GM11168 (cell line): ENCODE data around the gene SLC39A5.

ENCODE experiments used
- in situ Hi-C: fragments of 300-500 bp; cut with MboI; formaldehyde crosslinking; loops from one replicate; pipeline ENCODE4 v1.12.0; 2022; ENCODE audit warnings: low sequenced_read_pairs; ENCODE audit not compliant: unreplicated experiment

Gene SLC39A5

DNA sequence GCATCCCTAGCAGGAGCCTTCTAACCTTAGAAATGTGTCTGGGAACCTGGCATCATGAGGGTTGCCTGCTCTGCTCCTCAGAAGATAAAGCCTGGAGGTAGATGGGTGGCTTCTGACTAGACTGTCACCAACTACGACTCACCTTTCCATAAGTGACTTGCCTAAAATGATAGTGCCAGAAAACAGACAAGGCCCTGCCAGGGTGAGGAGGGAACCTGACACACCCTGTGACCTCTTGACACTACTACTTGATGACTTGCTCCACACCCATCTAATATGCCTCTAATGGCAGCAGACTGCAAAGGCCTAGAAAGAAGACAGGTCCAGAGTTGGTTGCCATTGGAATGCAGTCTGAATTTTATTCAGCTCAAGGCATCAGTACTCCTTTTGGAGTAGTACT, 17.5 kb upstream of the SLC39A5 start:
- in situ Hi-C loops = no loop called here

GRCh38 chr12:56213878-56214277, 16.0 kb upstream of the SLC39A5 start:
- in situ Hi-C loops = no loop called here

DNA sequence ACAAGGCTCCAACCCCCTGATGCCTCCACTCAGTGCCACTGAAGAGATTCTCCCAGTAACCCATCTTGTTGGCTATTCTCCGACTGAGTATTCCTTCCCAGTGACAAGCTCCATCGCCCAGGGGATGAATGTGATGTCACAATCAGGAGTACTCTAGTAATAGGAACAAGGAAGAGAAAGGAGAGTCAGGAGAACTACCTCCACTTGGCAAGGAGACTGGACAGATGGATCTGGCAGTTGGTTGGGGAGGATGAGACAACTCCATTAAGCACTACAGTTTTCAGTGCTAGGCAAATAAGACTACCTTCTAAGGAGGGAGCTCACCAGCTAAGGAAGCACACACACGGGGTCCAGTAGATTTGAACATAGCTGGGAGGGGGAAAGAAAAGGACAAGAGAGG, 13.4 kb upstream of the SLC39A5 start:
- in situ Hi-C loops = no loop called here

- in situ Hi-C loops = no loop called here
Measured at GRCh38 chr12:56219840-56220239, 10.0 kb upstream of the SLC39A5 start.

GRCh38 chr12:56220611-56221231, 9.1 kb upstream of the SLC39A5 start:
- in situ Hi-C loops = no loop called here

DNA sequence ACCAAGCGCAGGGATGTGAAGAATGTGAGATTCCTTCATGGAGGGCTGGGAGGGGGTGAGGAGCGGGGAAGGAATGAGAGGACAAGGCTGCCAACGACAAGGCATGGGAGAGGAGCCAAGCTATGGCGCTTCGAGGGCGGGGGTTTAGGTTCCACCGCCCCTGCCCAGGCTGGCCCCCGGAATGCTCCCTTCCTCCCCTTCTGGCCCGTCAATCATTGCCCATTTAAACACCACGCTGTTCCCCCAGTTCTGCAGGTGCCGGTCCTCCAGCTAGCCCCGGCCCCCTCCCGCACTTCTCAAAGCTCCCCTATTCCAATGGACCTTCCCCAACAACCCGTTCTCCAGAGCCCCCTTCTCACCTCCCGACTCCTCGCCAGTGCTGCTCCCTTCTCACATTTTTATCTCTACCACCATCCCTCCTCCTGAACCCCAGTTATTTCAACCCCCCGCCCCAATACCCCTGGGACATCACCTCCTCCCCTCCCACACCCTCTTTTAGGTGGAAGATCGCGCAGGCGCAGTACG, 8.6 kb upstream of the SLC39A5 start:
- in situ Hi-C loops = no loop called here

DNA sequence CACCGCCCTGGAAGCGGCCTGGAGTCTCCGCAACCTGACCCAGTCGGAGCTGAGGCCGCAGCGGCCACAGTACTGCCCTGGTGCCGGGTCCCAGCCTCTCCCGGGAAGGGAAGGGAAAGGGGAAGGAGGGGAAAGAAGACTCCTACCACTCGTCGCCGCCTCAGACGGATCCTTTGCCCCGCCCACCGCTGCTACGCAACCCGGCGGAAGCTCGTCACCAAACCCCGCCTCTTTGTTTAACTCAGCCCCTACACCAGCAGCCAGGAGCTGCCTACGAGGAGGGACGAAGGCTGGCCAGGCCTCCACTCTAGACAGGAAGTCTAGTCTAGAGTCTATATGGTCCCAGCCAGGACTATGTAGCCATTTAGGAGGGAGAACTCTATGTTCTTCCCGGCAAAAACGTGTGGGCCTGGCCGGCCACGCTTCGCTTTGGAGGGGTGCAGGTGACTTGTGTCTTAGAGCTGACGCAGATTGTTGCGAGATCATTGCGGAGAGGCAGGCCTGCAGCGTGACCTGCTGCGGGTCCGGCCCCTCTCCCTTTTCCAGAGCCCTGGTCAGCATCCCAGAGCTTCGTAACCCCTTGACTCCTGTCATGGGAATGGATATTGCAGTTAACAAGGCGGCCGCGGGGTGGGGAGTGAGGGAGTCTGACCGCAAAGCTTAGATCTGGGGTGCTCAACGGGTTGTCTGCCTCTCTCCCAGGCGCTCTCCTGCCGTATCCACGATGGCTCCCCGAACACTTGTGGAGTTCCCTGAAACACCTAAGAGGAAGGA, 7.9 kb upstream of the SLC39A5 start, which contains the start of gene RNF41:
RNF41 (minus strand) TSS at position 166 of the 774 bp plus-strand sequence. CDS start 7,875 bp downstream, outside the sequence.
- in situ Hi-C loops = no loop called here

DNA sequence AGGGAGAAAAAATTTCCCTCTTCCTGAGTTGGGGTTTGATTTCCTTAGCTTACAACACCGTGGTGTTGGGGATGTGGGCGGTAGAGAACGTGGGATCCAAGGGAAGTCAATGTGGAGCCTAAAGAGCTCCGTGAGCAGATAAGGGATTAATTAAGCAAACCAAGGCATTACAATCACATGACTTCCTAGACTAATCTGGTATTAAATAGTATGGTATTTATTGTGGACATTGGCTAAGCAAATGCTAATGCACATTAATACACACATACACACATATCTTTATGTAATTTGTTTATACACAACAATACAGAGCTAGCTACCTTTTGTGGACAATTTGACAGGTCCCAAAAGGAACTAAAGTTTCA, 7.3 kb upstream of the SLC39A5 start:
- in situ Hi-C loops = no loop called here

DNA sequence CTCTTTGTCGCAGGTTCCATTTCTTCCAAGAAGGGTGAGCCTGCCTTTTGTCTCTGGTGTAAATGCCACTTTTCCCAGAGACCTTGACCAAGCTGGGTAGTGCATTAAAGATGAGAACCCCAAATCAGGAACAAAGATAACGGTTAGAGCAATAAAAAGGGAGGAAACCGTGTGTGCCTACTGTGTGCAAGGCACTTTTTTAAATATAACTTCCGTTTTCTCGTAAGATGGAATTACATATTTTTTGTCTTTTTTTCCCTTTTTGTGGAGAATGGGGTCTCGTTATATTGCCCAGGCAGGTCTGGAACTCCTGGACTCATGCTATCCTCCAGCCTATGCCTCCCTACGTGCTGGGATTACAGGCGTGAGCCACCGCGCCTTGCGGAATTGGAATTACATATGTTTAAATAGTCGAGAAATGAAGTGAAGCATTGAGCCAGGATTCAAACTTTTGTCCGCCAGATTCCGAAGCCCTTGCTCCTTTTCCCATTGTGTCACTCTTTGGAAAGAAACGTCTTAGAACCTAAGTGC, 6.2 kb upstream of the SLC39A5 start:
- in situ Hi-C loops = no loop called here

- in situ Hi-C loops = no loop called here
Measured at GRCh38 chr12:56224102-56224701, 5.6 kb upstream of the SLC39A5 start, which contains the start of gene NABP2. NABP2 (plus strand) TSS chr12:56224342; CDS start chr12:56224857, 515 bp downstream.

- in situ Hi-C loops = no loop called here
Measured at GRCh38 chr12:56224954-56225353, 4.9 kb upstream of the SLC39A5 start.

- in situ Hi-C loops = no loop called here
Measured at GRCh38 chr12:56229082-56229481, 769 bp upstream of the SLC39A5 start.

DNA sequence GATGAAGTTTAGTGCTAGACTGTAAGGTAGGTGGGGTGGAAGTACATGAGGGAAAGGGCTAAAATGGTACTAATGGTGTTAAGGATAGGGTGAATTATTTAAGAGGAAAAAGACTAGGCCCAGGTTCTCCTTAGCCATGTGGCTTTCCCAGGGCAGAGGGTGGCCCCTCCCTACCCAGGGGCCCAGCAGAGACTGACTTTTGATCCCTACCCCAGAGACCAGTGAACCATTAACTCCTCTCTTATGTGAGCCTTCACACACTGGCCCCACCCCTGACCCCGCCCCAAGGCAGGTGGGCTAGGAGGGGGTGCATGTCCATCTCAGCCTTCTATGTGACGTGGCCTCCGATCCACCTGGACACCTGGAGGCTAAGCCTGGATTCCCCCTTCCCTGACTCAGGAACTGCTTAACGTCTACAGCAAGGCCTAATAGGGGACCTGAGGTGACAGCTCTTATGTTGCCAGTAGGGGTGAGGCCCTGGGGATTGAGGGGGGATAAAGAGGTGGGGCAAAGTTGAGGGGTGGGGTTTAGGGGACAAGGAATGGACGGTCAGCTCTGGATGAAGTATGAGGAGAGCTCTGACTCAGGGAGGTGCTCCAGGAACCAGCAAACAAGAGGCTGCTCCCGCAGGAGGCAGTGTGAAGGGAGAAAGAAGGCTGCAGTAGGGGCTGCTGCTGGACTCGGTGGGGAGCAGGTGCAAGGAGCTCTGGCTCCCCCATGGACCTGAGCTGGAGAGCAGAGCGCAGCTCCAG, 757 bp downstream of the SLC39A5 start:
- in situ Hi-C loops = no loop called here

DNA sequence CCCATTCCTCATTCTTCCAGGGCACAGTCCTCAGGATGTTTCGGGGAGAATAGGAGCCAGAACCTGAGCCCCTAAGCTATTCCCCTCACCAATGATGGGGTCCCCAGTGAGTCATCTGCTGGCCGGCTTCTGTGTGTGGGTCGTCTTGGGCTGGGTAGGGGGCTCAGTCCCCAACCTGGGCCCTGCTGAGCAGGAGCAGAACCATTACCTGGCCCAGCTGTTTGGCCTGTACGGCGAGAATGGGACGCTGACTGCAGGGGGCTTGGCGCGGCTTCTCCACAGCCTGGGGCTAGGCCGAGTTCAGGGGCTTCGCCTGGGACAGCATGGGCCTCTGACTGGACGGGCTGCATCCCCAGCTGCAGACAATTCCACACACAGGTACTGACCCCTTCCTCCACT, 1.3 kb downstream of the SLC39A5 start:
- in situ Hi-C loops = no loop called here

DNA sequence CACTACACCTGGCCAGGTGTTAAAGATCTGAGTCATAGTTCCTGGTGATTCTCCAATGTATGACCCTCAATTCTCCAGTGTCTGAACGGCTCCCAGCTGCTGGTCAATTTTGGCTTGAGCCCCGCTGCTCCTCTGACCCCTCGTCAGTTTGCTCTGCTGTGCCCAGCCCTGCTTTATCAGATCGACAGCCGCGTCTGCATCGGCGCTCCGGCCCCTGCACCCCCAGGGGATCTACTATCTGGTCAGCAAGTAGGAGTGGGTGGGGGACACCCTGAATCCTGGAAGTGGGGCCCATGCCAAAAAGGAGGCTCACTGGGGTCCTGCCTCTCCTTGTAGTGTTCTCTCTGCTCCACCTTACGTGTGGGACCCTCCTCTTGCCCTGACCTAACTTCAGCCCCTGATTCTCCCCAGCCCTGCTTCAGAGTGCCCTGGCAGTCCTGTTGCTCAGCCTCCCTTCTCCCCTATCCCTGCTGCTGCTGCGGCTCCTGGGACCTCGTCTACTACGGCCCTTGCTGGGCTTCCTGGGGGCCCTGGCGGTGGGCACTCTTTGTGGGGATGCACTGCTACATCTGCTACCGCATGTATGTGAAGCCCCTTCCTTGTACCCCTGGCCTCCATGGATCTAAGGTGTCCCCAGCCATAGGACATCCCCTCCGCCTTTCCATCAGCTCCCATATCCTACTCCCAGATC, 5.0 kb downstream of the SLC39A5 start:
- in situ Hi-C loops = no loop called here

GRCh38 chr12:56236091-56236490, 6.2 kb downstream of the SLC39A5 start:
- in situ Hi-C loops = no loop called here

DNA sequence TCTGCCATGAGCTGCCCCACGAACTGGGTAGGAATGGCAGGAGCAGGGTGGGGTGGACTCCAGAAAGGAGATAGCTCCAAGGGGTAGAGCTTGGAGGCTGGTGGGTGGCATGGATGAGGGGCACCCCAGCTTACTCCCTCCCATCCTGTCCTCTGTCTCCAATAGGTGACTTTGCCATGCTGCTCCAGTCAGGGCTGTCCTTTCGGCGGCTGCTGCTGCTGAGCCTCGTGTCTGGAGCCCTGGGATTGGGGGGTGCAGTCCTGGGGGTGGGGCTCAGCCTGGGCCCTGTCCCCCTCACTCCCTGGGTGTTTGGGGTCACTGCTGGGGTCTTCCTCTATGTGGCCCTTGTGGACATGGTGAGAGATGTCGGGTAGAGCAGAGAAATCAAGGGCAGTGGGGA, 7.1 kb downstream of the SLC39A5 start:
- in situ Hi-C loops = no loop called here

DNA sequence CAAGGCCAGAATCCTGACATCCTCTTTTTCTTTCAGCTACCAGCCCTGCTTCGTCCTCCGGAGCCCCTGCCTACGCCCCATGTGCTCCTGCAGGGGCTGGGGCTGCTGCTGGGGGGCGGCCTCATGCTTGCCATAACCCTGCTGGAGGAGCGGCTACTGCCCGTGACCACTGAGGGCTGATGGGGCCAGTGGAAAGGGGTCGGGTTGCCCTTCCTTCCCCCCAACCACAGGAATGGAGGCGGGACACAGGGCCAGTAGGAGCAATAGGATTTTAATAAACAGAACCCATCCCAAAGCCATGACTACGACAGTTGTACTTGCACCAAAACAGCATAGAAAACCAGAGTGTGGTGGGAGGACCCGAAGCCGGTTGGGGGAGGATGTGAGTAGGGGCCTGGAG, 7.7 kb downstream of the SLC39A5 start:
- in situ Hi-C loops = no loop called here

GRCh38 chr12:56241424-56242303, 11.8 kb downstream of the SLC39A5 start:
- in situ Hi-C loops = no loop called here
